Measurements from ENCODE around the gene ACSS3.

DNA sequence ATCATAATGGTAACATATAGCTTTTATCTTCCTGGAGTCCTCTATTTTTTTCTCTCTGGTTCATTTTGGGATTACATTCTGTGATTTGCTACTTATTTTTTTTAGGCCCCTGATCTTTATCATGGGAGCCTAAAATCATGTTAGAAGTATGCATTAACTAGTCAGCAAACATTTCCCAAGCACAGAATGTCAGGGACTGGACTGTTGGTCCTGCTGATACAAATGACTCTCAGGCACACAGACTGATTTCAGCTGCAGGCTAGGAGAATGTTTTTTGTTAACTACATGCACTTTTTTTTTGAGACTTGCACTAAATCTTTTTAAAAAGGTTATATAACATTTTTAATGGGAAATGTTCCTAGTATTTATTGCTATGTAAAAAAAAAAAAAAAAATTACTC lies 131.1 kb downstream of the ACSS3 start:
- TF ChIP-seq, protein P1, sequence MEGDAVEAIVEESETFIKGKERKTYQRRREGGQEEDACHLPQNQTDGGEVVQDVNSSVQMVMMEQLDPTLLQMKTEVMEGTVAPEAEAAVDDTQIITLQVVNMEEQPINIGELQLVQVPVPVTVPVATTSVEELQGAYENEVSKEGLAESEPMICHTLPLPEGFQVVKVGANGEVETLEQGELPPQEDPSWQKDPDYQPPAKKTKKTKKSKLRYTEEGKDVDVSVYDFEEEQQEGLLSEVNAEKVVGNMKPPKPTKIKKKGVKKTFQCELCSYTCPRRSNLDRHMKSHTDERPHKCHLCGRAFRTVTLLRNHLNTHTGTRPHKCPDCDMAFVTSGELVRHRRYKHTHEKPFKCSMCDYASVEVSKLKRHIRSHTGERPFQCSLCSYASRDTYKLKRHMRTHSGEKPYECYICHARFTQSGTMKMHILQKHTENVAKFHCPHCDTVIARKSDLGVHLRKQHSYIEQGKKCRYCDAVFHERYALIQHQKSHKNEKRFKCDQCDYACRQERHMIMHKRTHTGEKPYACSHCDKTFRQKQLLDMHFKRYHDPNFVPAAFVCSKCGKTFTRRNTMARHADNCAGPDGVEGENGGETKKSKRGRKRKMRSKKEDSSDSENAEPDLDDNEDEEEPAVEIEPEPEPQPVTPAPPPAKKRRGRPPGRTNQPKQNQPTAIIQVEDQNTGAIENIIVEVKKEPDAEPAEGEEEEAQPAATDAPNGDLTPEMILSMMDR (tag by site-specific recombination; IDR thresholded peaks at IDR 0.05), result no peak
- TF ChIP-seq, protein P2, sequence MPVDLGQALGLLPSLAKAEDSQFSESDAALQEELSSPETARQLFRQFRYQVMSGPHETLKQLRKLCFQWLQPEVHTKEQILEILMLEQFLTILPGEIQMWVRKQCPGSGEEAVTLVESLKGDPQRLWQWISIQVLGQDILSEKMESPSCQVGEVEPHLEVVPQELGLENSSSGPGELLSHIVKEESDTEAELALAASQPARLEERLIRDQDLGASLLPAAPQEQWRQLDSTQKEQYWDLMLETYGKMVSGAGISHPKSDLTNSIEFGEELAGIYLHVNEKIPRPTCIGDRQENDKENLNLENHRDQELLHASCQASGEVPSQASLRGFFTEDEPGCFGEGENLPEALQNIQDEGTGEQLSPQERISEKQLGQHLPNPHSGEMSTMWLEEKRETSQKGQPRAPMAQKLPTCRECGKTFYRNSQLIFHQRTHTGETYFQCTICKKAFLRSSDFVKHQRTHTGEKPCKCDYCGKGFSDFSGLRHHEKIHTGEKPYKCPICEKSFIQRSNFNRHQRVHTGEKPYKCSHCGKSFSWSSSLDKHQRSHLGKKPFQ (tag by site-specific recombination; IDR thresholded peaks at IDR 0.05), result no peak
- TF ChIP-seq ZNF768 (tag by site-specific recombination; IDR thresholded peaks at IDR 0.05), result no peak
- TF ChIP-seq, protein P3, sequence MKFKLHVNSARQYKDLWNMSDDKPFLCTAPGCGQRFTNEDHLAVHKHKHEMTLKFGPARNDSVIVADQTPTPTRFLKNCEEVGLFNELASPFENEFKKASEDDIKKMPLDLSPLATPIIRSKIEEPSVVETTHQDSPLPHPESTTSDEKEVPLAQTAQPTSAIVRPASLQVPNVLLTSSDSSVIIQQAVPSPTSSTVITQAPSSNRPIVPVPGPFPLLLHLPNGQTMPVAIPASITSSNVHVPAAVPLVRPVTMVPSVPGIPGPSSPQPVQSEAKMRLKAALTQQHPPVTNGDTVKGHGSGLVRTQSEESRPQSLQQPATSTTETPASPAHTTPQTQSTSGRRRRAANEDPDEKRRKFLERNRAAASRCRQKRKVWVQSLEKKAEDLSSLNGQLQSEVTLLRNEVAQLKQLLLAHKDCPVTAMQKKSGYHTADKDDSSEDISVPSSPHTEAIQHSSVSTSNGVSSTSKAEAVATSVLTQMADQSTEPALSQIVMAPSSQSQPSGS (tag by site-specific recombination; IDR thresholded peaks at IDR 0.05; ENCODE audit: low read depth), result no peak
